Transverse colon (tissue), 3 donors: Measurements from ENCODE around the gene SH3RF3.

Experiments used
- EP300 ChIP-seq: sonication (generic); formaldehyde crosslinking; IDR thresholded peaks from one replicate; pipeline ENCODE4 v1.6.1; 2017; ENCODE audit warnings: antibody characterized with exemption, low read depth
- POLR2A ChIP-seq: fragments of 450-650 bp; IDR thresholded peaks from one replicate; pipeline ENCODE4 v1.6.1; 2016; ENCODE audit warnings: antibody characterized with exemption, mild to moderate bottlenecking, moderate library complexity
- TF ChIP-seq, protein P1 (sequence below), 5 experiments: fragments of 200-600 bp in 3 of 5; fragments of 450-650 bp in 2 of 5; sonication (generic) in 3 of 5; IDR thresholded peaks; 1 replicate in 2 of 5; 2 replicates in 3 of 5; pipeline ENCODE4 v1.5.1; 2016 to 2017; ENCODE audit warnings: antibody characterized with exemption in 5 of 5, inconsistent platforms in 3 of 5, mild to moderate bottlenecking in 2 of 5, moderate library complexity in 1 of 5

DNA sequence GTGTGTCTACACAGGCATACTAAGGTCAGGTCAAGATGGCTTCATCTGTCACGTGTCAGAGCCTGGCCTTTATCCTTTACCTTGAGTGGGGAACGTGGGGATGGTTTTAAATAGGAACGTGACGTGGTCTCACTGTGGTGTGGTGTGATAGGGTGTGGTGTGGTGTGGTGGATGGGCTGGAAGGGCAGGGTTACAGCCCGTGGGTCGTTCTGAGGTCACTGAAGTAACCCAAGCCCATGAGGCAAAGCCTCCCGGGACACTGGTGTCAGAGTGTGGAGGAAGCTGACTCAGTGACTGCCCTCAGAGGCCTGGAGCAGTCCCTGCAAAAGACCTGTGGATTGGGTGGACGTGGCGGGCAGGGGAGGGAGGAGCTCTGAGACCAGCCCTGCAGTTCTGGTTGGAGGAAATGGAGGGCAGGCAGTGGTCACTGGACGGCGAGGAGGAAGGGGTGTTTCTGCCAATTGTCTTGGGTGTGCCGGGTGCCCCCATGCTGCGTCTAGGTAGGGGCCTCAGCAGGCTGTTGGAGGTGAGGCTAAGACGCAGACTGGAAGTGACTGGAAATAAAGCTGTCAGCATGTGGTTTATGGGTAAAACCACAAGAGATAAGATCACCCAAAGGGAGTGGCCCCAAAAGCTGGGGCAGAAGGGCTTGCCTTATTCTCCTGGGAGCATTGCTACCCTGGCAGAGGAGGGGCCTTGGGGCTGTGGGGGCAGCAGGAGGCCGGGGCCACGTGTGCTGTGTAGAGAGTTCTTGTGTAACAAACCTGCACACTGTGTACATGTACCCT, 84.8 kb downstream of the SH3RF3 start:
- TF ChIP-seq, protein P1, sequence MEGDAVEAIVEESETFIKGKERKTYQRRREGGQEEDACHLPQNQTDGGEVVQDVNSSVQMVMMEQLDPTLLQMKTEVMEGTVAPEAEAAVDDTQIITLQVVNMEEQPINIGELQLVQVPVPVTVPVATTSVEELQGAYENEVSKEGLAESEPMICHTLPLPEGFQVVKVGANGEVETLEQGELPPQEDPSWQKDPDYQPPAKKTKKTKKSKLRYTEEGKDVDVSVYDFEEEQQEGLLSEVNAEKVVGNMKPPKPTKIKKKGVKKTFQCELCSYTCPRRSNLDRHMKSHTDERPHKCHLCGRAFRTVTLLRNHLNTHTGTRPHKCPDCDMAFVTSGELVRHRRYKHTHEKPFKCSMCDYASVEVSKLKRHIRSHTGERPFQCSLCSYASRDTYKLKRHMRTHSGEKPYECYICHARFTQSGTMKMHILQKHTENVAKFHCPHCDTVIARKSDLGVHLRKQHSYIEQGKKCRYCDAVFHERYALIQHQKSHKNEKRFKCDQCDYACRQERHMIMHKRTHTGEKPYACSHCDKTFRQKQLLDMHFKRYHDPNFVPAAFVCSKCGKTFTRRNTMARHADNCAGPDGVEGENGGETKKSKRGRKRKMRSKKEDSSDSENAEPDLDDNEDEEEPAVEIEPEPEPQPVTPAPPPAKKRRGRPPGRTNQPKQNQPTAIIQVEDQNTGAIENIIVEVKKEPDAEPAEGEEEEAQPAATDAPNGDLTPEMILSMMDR (IDR thresholded peaks at IDR 0.05), result no peak
- no peak for TF ChIP-seq EP300
- TF ChIP-seq POLR2A, result no peak
